Thyroid gland (tissue), 4 donors: Measurements from ENCODE around the gene BBS9. TPM values are rescaled to one million over a fixed set of nuclear protein-coding genes. Genes with fewer than 3 reads are reported as not detected.

ENCODE experiments used
- DNase-seq, 2 donors: peaks; one replicate each; pipeline ENCODE4 v3.0.0-alpha.2; 2019
- H3K27ac ChIP-seq, 3 donors: fragments of 200-600 bp; sonication (generic); 1 replicate in 2 of 3; 2 replicates in 1 of 3; pipeline ENCODE4 v1.5.1; 2016 to 2019; ENCODE audit warnings: mild to moderate bottlenecking in 1 of 3, moderate library complexity in 1 of 3
- H3K27me3 ChIP-seq: fragments of 200-600 bp; sonication (generic); one replicate; pipeline ENCODE4 v1.5.1; 2019
- H3K36me3 ChIP-seq, 2 donors: fragments of 200-600 bp; sonication (generic); one replicate each; pipeline ENCODE4 v1.5.1; 2016 to 2019
- H3K4me1 ChIP-seq, 2 donors: fragments of 200-600 bp; sonication (generic); one replicate each; pipeline ENCODE4 v1.5.1; 2017 to 2019
- H3K4me3 ChIP-seq, 3 donors: fragments of 200-600 bp; sonication (generic); replicated peaks in 1 of 3; 1 replicate in 2 of 3; 2 replicates in 1 of 3; pipeline ENCODE4 v1.5.1; 2016; ENCODE audit warnings: mild to moderate bottlenecking in 1 of 3
- H3K9me3 ChIP-seq: fragments of 200-600 bp; sonication (generic); one replicate; pipeline ENCODE4 v1.5.1; 2017
- POLR2A ChIP-seq, 2 donors: fragments of 450-650 bp; IDR thresholded peaks; one replicate each; pipeline ENCODE4 v1.6.1; 2017; ENCODE audit warnings: antibody characterized with exemption in 2 of 2, mild to moderate bottlenecking in 2 of 2, moderate library complexity in 1 of 2
- WGBS, 2 donors: methylation state at CpG; one replicate each; pipeline ENCODE4 v1.1.5; 2017; 5-methylcytosine and 5-hydroxymethylcytosine counted together
- intact Hi-C: fragments of 100-400 bp; cut with DNase I; formaldehyde crosslinking; loops from one replicate; pipeline ENCODE4 v1.15.1; 2023
- total RNA-seq, 4 donors: library from RNA; depleted of rRNA; stranded (reverse); fragments of >200 nt; gene quantifications; one replicate each; pipeline ENCODE4 v1.2.3, GENCODE V29; 2016
- TF ChIP-seq, protein P1 (sequence below), 6 experiments: fragments of 200-600 bp in 3 of 6; fragments of 450-650 bp in 3 of 6; sonication (generic) in 3 of 6; IDR thresholded peaks; one replicate each; pipeline ENCODE4 v1.5.1; 2016 to 2019; ENCODE audit warnings: antibody characterized with exemption in 6 of 6, mild to moderate bottlenecking in 2 of 6, inconsistent platforms in 1 of 6, moderate library complexity in 1 of 6

The BBS9 gene
- total RNA-seq, 4 donors from 2014 or later = 59.2 to 84.8 (median 73.1) TPM

GRCh38 chr7:33601884-33602283 is 472.5 kb downstream of the BBS9 start:
- TF ChIP-seq, protein P1, sequence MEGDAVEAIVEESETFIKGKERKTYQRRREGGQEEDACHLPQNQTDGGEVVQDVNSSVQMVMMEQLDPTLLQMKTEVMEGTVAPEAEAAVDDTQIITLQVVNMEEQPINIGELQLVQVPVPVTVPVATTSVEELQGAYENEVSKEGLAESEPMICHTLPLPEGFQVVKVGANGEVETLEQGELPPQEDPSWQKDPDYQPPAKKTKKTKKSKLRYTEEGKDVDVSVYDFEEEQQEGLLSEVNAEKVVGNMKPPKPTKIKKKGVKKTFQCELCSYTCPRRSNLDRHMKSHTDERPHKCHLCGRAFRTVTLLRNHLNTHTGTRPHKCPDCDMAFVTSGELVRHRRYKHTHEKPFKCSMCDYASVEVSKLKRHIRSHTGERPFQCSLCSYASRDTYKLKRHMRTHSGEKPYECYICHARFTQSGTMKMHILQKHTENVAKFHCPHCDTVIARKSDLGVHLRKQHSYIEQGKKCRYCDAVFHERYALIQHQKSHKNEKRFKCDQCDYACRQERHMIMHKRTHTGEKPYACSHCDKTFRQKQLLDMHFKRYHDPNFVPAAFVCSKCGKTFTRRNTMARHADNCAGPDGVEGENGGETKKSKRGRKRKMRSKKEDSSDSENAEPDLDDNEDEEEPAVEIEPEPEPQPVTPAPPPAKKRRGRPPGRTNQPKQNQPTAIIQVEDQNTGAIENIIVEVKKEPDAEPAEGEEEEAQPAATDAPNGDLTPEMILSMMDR (IDR thresholded peaks at IDR 0.05) = no peak
- TF ChIP-seq POLR2A (IDR thresholded peaks at IDR 0.05) = no peak
- no peaks in the 10 kb centered on the region for H3K27me3 ChIP-seq
- intact Hi-C loops = no loop called here
- WGBS, 2 donors = 97 to 98% methylated on average over 2 of the region's 2 CpGs
- H3K4me3 ChIP-seq = no peak overlapping the region
- no peaks in the 10 kb centered on the region for H3K4me1 ChIP-seq
- H3K27ac ChIP-seq = no peak overlapping the region
- peaks cover 0 to 5% of the 10 kb centered on the region in 2 donors for H3K36me3 ChIP-seq
- no peak for DNase-seq
- no peaks in the 10 kb centered on the region for H3K9me3 ChIP-seq

- H3K27ac ChIP-seq = no peak overlapping the region
- no peaks in the 10 kb centered on the region for H3K9me3 ChIP-seq
- no peaks in the 10 kb centered on the region for H3K4me1 ChIP-seq
- TF ChIP-seq, protein P1 (IDR thresholded peaks at IDR 0.05) = no peak
- no peak for TF ChIP-seq POLR2A (IDR thresholded peaks at IDR 0.05)
- H3K36me3 ChIP-seq = peaks cover 0 to 5% of the 10 kb centered on the region in 2 donors
- no peaks in the 10 kb centered on the region for H3K27me3 ChIP-seq
- 85 to 87% methylated on average over 2 of the region's 2 CpGs for WGBS, 2 donors
- intact Hi-C loops = no loop called here
- H3K4me3 ChIP-seq = no peak overlapping the region
- no peak for DNase-seq
Observed at GRCh38 chr7:33604056-33604455, 474.7 kb downstream of the BBS9 start.

- Histone ChIP-seq H3K27me3 (no peaks in the 10 kb centered on the region), H3K4me1 (no peaks in the 10 kb centered on the region), H3K4me3 (no peak overlapping the region), H3K36me3 (peaks cover 0 to 2% of the 10 kb centered on the region in 2 donors), H3K27ac (no peak overlapping the region), H3K9me3 (no peaks in the 10 kb centered on the region)
- no peak for TF ChIP-seq POLR2A (IDR thresholded peaks at IDR 0.05)
- TF ChIP-seq, protein P1 (IDR thresholded peaks at IDR 0.05) = no peak
- 92 to 97% methylated on average over 3 of the region's 3 CpGs for WGBS, 2 donors
- DNase-seq = no peak
- intact Hi-C loops = no loop called here
Observed at GRCh38 chr7:33610918-33611317, 481.6 kb downstream of the BBS9 start.

DNA sequence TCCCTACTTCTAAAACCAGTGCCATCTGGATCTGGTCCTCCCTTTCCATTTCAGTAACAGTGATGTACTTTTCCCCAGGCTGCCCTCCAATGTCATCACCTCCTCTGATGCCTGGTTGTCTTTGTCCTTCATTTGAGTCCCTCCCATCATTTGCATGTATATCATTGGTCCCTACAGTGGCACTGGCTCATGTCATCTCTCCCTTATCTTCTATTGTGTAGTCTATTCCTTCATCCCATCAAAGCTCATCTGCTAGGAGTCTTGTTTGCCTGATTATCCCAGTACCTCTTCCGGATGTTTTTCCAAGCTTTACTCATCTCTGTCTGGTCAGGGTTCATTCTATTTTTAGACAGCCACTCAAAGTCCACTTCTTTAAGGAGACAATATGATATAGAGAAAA is 483.1 kb downstream of the BBS9 start:
- Histone ChIP-seq H3K4me1 (no peaks in the 10 kb centered on the region), H3K27me3 (no peaks in the 10 kb centered on the region), H3K9me3 (no peaks in the 10 kb centered on the region), H3K27ac (no peak overlapping the region), H3K4me3 (no peak overlapping the region), H3K36me3 (peaks cover 0 to 2% of the 10 kb centered on the region in 2 donors)
- DNase-seq = no peak
- 85 to 92% methylated on average over 1 of the region's 1 CpG for WGBS, 2 donors
- intact Hi-C loops = no loop called here
- TF ChIP-seq POLR2A (IDR thresholded peaks at IDR 0.05) = no peak
- TF ChIP-seq, protein P1 (IDR thresholded peaks at IDR 0.05) = no peak

DNA sequence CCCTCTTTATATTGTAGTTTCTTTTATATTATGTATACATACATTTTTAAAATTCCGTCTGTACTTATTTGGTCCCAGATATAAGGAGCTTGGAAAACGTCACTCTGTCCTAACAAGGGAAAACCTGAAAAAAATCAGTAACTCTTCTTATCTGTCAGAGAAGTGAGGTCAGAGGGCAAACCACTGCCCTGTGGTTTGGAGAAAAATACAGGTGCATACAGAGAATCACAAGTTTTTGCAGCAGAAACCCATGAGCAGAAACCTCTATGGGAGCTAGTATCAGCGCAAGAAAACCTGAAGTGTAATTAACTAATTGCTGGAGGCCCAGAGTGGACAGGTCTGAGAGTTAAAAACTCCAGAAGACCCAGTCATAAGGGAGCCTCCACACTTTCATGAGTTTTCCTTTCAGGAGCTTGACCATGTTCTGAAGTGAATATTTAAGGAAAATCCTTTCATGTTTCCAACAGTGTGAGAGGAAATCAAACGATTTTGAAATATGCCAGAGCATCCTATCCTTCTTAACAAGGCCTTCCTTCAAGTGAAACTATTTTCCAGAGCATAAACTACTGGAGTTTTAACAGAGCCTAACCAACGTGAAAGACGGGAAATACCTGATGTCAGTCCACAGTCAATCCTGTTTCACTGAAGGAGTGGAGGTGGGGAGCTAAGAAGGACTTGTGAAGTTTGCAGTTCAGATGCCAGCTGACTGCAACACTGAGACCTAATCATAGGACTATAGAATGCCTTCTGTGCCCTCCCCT is 485.2 kb downstream of the BBS9 start:
- TF ChIP-seq, protein P1 (IDR thresholded peaks at IDR 0.05) = no peak
- no peak for TF ChIP-seq POLR2A (IDR thresholded peaks at IDR 0.05)
- Histone ChIP-seq H3K4me1 (no peaks in the 10 kb centered on the region), H3K9me3 (no peaks in the 10 kb centered on the region), H3K27ac (no peak overlapping the region), H3K36me3 (peaks cover 0 to 2% of the 10 kb centered on the region in 2 donors), H3K4me3 (no peak overlapping the region), H3K27me3 (no peaks in the 10 kb centered on the region)
- WGBS, 2 donors = 84 to 86% methylated on average over 6 of the region's 6 CpGs
- intact Hi-C loops = no loop called here
- no peak for DNase-seq
